NCI-H2107 (cell line): ENCODE data around the gene ROPN1L.
"Not testable (repeated sequence)": the region's sequence is repeated elsewhere in the genome, so short reads cannot be mapped to it uniquely, and the experiment has no call there.

ENCODE experiments used
- DNase-seq: peaks from one replicate; lab custom pipeline; 2025; lab: John Stamatoyannopoulos, UW

The ROPN1L gene

DNA sequence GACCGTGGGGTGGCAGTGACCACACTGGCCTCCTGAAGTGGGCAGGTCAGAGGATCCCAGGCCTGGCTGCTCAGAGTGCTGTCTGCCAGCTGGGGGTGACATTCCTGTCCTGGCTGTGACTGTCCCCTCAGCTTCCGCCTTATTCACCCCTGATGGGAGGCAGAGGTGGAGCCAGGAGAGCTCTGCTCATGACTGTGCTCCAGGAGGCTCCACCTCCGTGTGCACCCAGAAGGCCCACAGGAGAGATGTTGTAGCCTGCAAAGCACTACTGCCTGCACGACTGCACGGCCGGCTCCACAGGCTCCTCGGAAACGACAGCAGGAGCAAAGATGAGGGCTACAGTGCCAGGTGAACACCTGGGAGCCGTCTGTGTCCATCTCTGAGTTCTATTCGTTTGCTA, 60.9 kb downstream of the ROPN1L start:
- no peak for DNase-seq

DNA sequence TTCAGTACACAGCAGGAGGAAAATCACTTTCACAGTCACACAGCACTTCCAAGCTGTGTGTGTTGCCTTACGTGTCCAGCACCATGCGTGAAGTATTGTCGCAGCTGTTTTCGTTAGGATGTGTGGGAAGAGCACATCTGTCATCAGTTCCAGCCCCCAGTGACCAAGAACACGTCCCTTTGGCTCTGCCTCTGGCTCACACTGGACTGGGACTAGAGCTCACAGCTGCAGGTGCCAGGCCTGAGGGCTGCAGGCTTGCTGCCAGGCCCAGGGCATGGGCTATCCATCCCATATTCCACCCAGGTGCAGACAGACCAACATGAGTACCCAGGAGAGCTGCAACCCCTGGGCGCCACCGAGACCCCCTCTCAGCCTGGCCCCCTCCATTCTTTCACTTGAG, 61.6 kb downstream of the ROPN1L start:
- no peak for DNase-seq

DNA sequence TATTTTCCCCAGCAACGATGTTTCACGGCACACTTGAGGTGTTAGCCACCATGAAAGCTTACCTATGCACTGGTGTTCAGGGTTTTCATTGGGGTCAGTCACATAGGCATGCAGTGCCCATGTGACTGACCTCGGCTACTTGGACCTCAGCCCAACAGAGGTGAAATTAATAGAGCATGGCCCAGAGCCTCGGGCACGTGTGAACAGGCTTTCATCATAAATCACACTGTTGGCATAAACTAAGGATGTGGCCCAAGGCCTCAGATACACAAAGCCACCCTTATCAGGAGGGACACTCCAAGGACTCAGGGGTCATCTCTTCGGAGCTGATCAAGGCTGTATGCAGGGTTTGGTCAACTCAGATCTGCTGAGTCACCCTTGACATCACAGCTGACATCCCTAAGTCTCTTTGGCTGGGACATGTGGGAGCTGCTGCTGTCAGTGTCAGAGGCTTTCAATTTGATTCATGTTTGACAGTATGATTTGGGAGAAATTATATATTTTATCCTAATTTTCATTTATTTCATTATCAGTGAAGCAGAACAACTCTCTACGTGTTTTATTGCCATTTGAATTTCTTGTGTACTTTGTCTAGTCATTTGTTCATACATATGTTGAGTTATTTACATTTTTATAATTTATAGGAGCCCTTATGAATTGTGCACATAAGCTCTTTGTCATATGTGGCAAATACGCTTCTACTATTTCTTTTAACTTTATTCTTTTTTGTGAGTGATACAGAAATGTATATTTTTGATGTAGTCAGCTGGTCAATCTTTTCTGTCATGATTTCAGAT, 62.5 kb downstream of the ROPN1L start:
- DNase-seq, result no peak

DNA sequence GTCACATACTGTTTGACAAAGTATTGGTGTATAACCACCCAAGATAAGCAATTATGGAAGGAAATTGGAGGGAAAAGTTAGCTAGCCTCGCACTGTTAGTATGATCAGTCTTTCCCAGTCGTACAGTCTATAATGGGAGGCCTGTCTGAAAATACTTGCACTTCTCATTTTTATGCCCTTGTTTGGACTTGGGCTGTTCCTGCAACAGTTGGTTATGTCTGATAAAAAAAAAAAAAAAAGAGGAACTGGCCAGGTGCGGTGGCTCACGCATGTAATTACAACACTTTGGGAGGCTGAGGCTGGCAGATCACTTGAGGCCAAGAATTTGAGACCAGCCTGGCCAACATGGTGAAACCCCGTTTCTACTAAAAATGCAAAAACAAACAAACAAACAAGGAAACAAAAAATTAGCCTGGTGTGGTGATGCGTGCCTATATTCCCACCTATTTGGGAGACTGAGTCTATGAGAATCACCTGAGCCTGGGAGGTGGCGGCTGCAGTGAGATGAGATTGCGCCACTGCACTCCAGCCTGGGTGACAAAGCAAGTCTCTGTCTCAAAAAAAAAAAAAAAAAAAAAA, 63.9 kb downstream of the ROPN1L start:
- DNase-seq, result no peak

DNA sequence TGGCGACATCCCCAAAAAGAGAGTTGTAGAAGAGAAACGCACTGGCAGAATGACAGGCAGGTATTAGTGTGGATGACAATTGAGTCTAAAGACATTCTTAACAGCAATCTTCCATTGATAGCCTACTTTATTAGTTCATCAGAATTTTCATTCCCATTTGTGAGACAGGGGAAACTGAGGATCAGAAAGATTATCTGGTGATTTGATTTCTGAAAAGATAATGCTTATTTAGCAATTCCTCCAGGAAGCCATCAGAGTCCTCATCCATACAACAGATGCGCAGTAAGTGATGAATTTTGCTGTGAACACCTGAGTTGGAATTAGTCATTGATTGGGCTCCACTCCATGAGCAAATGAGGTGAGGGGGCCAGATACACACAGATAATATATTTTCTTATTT, 64.9 kb downstream of the ROPN1L start:
- DNase-seq, result no peak

DNA sequence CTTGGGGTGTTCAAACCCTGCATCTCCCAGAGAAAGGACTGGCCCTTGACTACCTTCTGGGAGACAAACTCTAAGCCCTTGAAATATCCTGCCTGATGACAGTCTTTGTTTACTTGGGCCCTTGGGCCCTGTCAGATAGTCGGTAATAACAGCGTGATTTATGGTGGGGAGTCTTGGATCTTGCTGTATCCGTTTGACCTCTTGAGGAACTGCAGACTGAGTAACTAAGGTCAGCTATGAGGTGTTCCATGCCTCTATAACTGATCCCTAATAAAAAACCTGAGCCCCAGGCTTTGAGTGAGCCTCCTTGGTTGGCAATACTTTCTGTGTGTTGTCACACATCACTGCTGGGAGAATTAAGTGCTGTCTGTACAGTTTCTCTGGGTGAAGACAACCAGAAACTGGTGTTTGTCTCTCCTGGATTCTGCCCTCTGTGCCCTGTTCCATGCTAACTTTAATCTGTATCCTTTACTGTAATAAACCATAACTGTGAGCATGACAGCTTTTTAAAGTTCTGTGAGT, 66.0 kb downstream of the ROPN1L start:
- DNase-seq, result no peak

DNA sequence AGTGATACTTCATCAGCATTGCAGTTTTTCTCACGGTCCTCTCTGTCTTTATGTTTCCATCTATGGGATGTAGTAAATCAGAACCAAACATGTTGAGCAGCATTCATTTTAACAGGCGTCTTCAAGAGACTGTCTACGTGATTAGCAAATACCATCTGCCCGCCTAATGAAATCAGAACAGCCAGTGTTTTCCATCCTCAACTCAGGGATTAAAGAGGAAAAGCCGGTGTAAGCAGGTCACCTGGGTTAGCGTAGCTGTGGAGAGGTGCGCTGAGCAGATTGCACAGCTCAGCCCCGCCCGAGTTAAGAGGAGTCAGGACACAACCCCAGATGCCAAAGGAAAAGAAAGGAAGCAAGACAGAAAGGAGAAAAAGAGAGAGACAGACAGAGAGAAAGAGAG, 67.9 kb downstream of the ROPN1L start:
- no peak for DNase-seq

DNA sequence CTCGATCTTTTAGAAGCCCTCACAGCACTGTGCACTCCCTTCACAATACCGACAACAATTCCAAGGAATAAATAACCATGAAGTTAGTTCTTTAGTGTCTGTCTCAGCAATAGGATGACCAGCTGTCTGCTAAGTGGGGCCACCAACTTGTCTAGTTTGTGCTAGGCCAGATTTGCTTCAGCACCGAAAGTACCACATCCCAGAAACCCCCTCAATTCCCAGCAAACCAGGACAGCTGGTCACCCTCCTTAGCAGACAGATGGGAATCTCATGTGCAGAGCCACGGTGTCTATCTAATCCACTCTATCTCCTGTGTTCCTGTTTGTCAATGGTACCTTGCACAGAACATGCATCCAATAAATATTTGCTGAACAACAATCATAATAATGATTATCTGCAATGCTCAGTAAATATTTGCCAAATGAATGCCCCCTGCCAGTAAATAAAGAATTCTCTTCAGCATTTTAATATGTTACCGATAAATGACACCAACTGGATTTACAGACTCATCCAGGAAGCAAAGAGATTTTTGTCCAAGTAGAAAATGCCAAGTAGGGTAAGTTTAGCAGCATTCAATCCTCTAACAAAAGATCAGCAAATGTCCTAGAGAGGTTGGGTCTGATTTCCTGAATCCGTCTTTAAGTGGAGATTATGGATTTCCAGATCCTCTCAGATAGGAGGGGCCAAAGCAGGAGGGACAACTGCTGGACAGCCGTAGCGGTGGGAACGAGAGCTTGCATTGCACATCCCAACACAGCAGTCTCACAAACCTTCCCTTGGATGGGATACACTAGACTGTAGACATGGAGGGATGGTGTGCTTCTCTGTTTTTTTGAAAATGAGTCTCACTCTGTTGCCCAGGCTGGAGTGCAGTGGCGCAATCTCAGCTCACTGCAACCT, 70.3 kb downstream of the ROPN1L start:
- no peak for DNase-seq

DNA sequence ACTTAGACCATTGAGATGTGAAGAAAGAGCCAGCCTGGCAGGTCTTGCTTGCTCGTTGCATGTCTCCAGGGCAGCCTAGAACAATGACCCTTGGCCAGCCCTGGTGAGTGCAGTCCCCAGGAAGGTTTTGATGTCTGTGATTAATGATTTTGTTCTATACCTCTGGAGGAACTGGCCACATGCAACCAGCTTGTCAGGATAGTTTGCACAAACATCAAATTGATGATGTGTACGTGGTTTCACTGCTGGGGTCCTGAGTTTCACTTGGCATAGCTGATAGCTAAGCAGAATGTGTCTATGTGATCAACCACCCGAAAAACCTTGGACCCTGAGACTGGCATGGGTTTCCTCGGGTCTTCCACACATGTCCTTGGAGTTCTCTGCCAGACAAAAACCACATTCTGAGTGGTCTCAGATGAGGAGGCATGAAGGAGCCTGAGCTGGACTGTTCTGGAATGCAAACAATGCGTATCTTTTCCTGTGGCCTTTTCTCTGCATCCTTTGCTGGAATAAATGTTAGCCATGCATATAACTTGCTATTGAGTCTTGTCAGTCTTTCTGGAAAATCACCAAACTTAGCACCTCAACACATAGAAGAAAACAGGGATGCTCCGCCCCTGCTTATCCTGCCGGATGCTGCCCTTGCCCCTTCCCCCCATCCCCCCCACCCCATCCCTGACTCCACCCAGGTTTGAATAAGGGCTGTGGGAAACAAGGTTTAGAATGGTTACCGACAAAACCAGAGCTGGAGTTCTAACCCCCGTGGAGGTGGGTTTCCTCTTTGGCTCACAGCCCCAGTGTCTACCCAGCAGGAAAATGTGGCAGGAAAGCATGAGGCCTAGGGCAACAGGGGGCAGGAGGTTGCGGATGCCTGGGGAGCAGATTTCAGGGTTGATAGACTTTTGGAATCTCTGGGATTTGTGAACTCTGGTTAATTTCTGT, 72.1 kb downstream of the ROPN1L start:
- DNase-seq, result no peak

DNA sequence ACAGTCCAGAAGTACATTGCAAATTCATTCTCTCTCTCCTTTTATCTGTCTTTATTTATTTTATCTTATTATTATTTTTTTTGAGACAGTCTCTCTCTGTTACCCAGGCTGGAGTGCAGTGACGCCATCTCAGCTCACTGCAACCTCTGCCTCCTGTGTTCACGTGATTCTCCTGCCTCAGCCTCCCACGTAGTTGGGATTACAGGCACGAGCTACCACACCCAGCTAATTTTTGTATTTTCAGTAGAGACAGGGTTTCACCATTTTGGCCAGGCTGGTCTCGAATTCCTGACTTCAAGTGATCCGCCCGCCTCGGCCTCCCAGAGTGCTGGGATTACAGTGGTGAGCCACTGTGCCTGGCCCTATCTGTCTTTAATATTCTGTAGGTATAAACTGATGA, 72.9 kb downstream of the ROPN1L start:
- not testable (repeated sequence) for DNase-seq
